MCF 10A (cell line): Measurements from ENCODE around the gene MISFA. TPM values are rescaled to one million over a fixed set of nuclear protein-coding genes. Genes with fewer than 3 reads are reported as not detected.
A peak's percentile ranks its signal among the peaks of the same experiment; 100 is the strongest.
"Not testable (repeated sequence)": the region's sequence is repeated elsewhere in the genome, so short reads cannot be mapped to it uniquely, and the experiment has no call there.

Experiments
- BruUV-seq: library from RNA; stranded (reverse); fragments of 400-500 nt; replicated peaks from 2 replicates; lab custom pipeline; 2021; lab: Mats Ljungman, UMichigan
- CTCF ChIA-PET: fragments of 300-600 bp; sonication (Branson Sonifier 250); formaldehyde crosslinking; extraction: SDS; loops from one replicate; lab custom pipeline; 2021; ENCODE audit warnings: antibody characterized with exemption, inconsistent platforms; lab: Yijun Ruan, JAX
- POLR2A ChIA-PET: fragments of 300-600, 350-650 bp; sonication (Branson Sonifier 250); formaldehyde crosslinking; extraction: SDS; loops from one replicate; lab custom pipeline; 2020; ENCODE audit warnings: antibody characterized with exemption, inconsistent platforms; lab: Yijun Ruan, JAX
- DNase-seq: peaks from one replicate; pipeline ENCODE4 v3.0.0-alpha.2; 2018; ENCODE audit not compliant: unreplicated experiment
- H3K27ac Mint-ChIP-seq: one replicate; pipeline ENCODE4 v1.8.0; 2022; ENCODE audit warnings: mild to moderate bottlenecking, low read depth, mixed read lengths; ENCODE audit not compliant: unreplicated experiment
- H3K27me3 Mint-ChIP-seq: one replicate; pipeline ENCODE4 v1.8.0; 2022; ENCODE audit warnings: mixed read lengths; ENCODE audit not compliant: insufficient read depth, unreplicated experiment
- H3K36me3 Mint-ChIP-seq: one replicate; pipeline ENCODE4 v1.8.0; 2022; ENCODE audit warnings: mild to moderate bottlenecking, moderate library complexity, mixed read lengths; ENCODE audit not compliant: insufficient read depth, unreplicated experiment
- H3K4me1 Mint-ChIP-seq: one replicate; pipeline ENCODE4 v1.8.0; 2022; ENCODE audit warnings: mixed read lengths; ENCODE audit not compliant: insufficient read depth, unreplicated experiment
- H3K4me3 Mint-ChIP-seq: one replicate; pipeline ENCODE4 v1.8.0; 2022; ENCODE audit warnings: mild to moderate bottlenecking, moderate library complexity, mixed read lengths; ENCODE audit not compliant: unreplicated experiment
- H3K9me3 Mint-ChIP-seq: one replicate; pipeline ENCODE4 v1.8.0; 2022; ENCODE audit warnings: mixed read lengths; ENCODE audit not compliant: unreplicated experiment
- CTCF ChIP-seq: fragments of 200-600 bp; IDR thresholded peaks from one replicate; pipeline ENCODE4 v1.8.0; 2022; ENCODE audit warnings: antibody characterized with exemption, mild to moderate bottlenecking; ENCODE audit not compliant: unreplicated experiment
- intact Hi-C: fragments of 100-400 bp; cut with micrococcal nuclease; formaldehyde crosslinking; loops from 2 replicates; pipeline ENCODE4 v1.14.1; 2022
- total RNA-seq: library from RNA; stranded (reverse); gene quantifications from 2 replicates; pipeline ENCODE4 v1.2.3, GENCODE V29; 2022

The MISFA gene
- total RNA-seq, 1 experiment from 2014 or later, result 2.4 TPM

- Mint-ChIP-seq H3K9me3 (no peaks in the 10 kb centered on the region), H3K4me3 (peak overlapping the region; percentile 91), H3K27ac (peak overlapping the region; percentile 99), H3K36me3 (no peaks in the 10 kb centered on the region), H3K27me3 (no peaks in the 10 kb centered on the region), H3K4me1 (peaks cover 18% of the 10 kb centered on the region)
- BruUV-seq, result TSS peak; percentile 59
- TF ChIP-seq CTCF, result no peak
- ChIA-PET CTCF (interaction anchor here (0.5 to 1.9 kb wide), 16 partner anchors 9 to 250 kb away, joined by 3 to 9 read pairs (median 4); partner anchors contain the start of gene TMEM86A), POLR2A (interaction anchor here (0.6 to 5.3 kb wide), 25 partner anchors 9 to 1377 kb away, joined by 3 to 64 read pairs (median 6); partner anchors contain the start of genes LDHA, TMEM86A, TSG101 and UEVLD)
- no peak for DNase-seq
- intact Hi-C loops, result loop anchor here (1.0 to 10.0 kb wide), 2 partner anchors 45 to 89 kb away; partner anchors contain the start of gene UEVLD
Measured at GRCh38 chr11:18633256-18634139, 33.9 kb downstream of the MISFA start.

- CTCF ChIA-PET, result interaction anchor here (0.5 to 1.9 kb wide), 12 partner anchors 10 to 250 kb away, joined by 3 to 9 read pairs (median 4); no protein-coding TSS in a partner anchor
- Mint-ChIP-seq H3K4me3 (peak within 1 kb of the TSS; percentile 91), H3K36me3 (no peaks in the 10 kb centered on the region), H3K9me3 (no peaks in the 10 kb centered on the region), H3K4me1 (peaks cover 14% of the 10 kb centered on the region), H3K27ac (peak within 1 kb of the TSS; percentile 99), H3K27me3 (no peaks in the 10 kb centered on the region)
- TF ChIP-seq CTCF, result no peak
- TSS peak; percentile 94 for BruUV-seq
- POLR2A ChIA-PET, result interaction anchor here (0.5 to 5.3 kb wide), 25 partner anchors 10 to 1733 kb away, joined by 3 to 64 read pairs (median 6); partner anchors contain the start of genes LDHA, TMEM86A, TSG101 and UEVLD
- intact Hi-C loops, result loop anchor here (1.0 to 10.0 kb wide), 2 partner anchors 46 to 90 kb away; partner anchors contain the start of gene UEVLD
- peak; percentile 99 for DNase-seq
Measured at GRCh38 chr11:18634140-18635032, 34.8 kb downstream of the MISFA start, which contains the start of gene SPTY2D1. SPTY2D1 (minus strand) TSS chr11:18634342; CDS start chr11:18634257, 85 bp downstream.

DNA sequence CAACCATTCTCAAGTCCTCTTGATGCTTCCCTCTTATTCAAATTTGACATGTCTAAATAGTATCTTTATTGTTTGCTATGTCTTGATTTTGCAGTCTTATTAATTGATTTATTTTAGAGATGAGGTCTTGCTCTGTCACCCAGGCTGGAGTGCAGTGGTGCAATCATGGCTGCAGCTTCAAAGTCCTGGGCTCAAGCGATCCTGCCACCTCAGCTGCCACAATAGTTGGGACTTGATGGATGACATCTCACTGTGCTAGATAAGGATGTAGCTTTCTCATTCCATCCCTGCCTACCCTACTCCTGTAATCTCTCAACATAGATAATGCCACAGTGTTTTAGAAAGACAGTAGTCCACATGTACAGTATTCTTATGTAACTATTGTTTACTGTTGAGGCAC is 42.1 kb downstream of the MISFA start:
- BruUV-seq, result no TSS peak
- CTCF ChIA-PET, result interaction anchor here (0.6 to 0.9 kb wide), 3 partner anchors 9 to 296 kb away, joined by 3 to 5 read pairs (median 4); no protein-coding TSS in a partner anchor
- DNase-seq, result no peak
- no peak for TF ChIP-seq CTCF
- H3K4me1 Mint-ChIP-seq, result no peaks in the 10 kb centered on the region
- no peak overlapping the region for H3K4me3 Mint-ChIP-seq
- POLR2A ChIA-PET, result interaction anchor here (0.6 kb wide), 1 partner anchor 37 kb away, joined by 3 read pairs; no protein-coding TSS in a partner anchor
- intact Hi-C loops, result no loop called here
- no peaks in the 10 kb centered on the region for H3K9me3 Mint-ChIP-seq
- peaks cover 16% of the 10 kb centered on the region for H3K27me3 Mint-ChIP-seq
- H3K36me3 Mint-ChIP-seq, result no peaks in the 10 kb centered on the region
- no peak overlapping the region for H3K27ac Mint-ChIP-seq

DNA sequence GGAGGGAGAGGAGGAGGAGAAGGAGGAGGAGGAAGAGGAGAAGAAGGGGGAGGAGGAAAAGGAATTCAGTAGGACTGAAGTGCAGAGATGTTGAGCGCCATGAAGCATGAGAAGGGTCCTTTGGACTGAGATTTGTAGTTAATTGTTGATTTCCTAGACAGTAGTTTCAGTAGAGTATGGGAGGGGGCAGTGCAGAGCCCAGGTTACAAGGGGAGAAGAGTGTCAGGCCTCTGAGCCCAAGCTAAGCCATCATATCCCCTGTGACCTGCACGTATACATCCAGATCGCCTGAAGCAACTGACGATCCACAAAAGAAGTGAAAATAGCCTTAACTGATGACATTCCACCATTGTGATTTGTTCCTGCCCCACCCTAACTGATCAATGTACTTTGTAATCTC is 43.4 kb downstream of the MISFA start:
- intact Hi-C loops, result not testable (repeated sequence)

More for the DNA sequence above, 43.4 kb downstream of the MISFA start:
- BruUV-seq, H3K27ac Mint-ChIP-seq, H3K36me3 Mint-ChIP-seq, H3K4me1 Mint-ChIP-seq, H3K9me3 Mint-ChIP-seq, H3K4me3 Mint-ChIP-seq, CTCF ChIA-PET, DNase-seq: not testable (repeated sequence)
- POLR2A ChIA-PET, result interaction anchor here (0.6 kb wide), 1 partner anchor 48 kb away, joined by 4 read pairs; no protein-coding TSS in a partner anchor
- H3K27me3 Mint-ChIP-seq, result peaks cover 16% of the 10 kb centered on the region
